HCT116 (cell line): ENCODE measurements around the gene LSAMP. TPM values are rescaled to one million over a fixed set of nuclear protein-coding genes. Genes with fewer than 3 reads are reported as not detected.

Source experiments
- ATAC-seq: fragments of 200-7000 bp; cut with Tn5 transposase; 2 replicates; pipeline ENCODE4 v1.9.1; 2020; ENCODE audit warnings: mild to moderate bottlenecking, moderate library complexity
- BruUV-seq: library from RNA; stranded (reverse); fragments of 400-500 nt; replicated peaks from 2 replicates; lab custom pipeline; 2021; lab: Mats Ljungman, UMichigan
- CTCF ChIA-PET: fragments of 300-600 bp; sonication (Branson Sonifier 250); formaldehyde crosslinking; loops from one replicate; lab custom pipeline; 2021; ENCODE audit warnings: antibody characterized with exemption; lab: Charles Lee
- POLR2A ChIA-PET: fragments of 300-600, 350-600 bp; sonication (Branson Sonifier 250); formaldehyde crosslinking; loops from one replicate; lab custom pipeline; 2021; ENCODE audit warnings: antibody characterized with exemption; lab: Charles Lee
- RAD21 ChIA-PET, 2 experiments: fragments of 300-600 bp; sonication (Branson Sonifier 250); formaldehyde crosslinking; loops; one replicate each; lab custom pipeline; 2023; ENCODE audit warnings: low total read pairs in 2 of 2; ENCODE audit not compliant: uncharacterized antibody in 2 of 2, unreplicated experiment in 2 of 2, low non-redundant PET in 1 of 2; lab: Charles Lee
- DNase-seq: peaks from one replicate; pipeline ENCODE4 v3.0.0-alpha.2; 2010; ENCODE audit warnings: low read depth, low spot score
- H2AFZ ChIP-seq: fragments of 200-600 bp; shearing (Covaris generic), sonication (generic); 2 replicates; pipeline ENCODE4 v1.6.1; 2017; ENCODE audit warnings: low read depth, mixed run types, mixed read lengths, antibody characterized with exemption, low read length; ENCODE audit not compliant: poor library complexity, severe bottlenecking
- H3K27ac ChIP-seq: 2 replicates; pipeline ENCODE4 v1.5.1; 2012; ENCODE audit warnings: low read depth, low read length
- H3K27me3 ChIP-seq: fragments of 200-600 bp; sonication (generic); 2 replicates; pipeline ENCODE4 v1.6.1; 2016; ENCODE audit warnings: mixed run types, low read length, mixed read lengths; ENCODE audit not compliant: insufficient read depth
- H3K36me3 ChIP-seq, 2 experiments: fragments of 200-500 bp in 1 of 2; fragments of 200-600 bp in 1 of 2; sonication (Bioruptor generic) in 1 of 2; sonication (generic) in 1 of 2; 2 replicates each; pipeline versions ENCODE4 v1.5.1 to v1.6.1; 2014 to 2016; ENCODE audit warnings: low read length in 2 of 2, inconsistent platforms in 1 of 2, mixed read lengths in 1 of 2, mixed run types in 1 of 2; ENCODE audit not compliant: insufficient read depth in 2 of 2, control insufficient read depth in 1 of 2
- H3K4me1 ChIP-seq, 2 experiments: fragments of 200-600 bp in 1 of 2; sonication (generic) in 1 of 2; 2 replicates each; pipeline versions ENCODE4 v1.5.1 to v1.6.1; 2012 to 2017; ENCODE audit warnings: low read length in 2 of 2, inconsistent platforms in 1 of 2, mild to moderate bottlenecking in 1 of 2, mixed read lengths in 1 of 2, mixed run types in 1 of 2, moderate library complexity in 1 of 2; ENCODE audit not compliant: insufficient read depth in 2 of 2, control insufficient read depth in 1 of 2
- H3K4me2 ChIP-seq: fragments of 200-600 bp; sonication (generic); 2 replicates; pipeline ENCODE4 v1.6.1; 2017; ENCODE audit warnings: mixed run types, low read length, mixed read lengths
- H3K4me3 ChIP-seq, 2 experiments: fragments of 200-600 bp in 1 of 2; sonication (generic) in 1 of 2; replicated peaks in 1 of 2; 2 replicates each; pipeline ENCODE4 v1.5.1; 2011 to 2016; ENCODE audit warnings: low read length in 2 of 2, control low read depth in 1 of 2, low read depth in 1 of 2, mild to moderate bottlenecking in 1 of 2, mixed read lengths in 1 of 2, mixed run types in 1 of 2
- H3K79me2 ChIP-seq: fragments of 200-600 bp; sonication (generic); 2 replicates; pipeline ENCODE4 v1.6.1; 2017; ENCODE audit warnings: mild to moderate bottlenecking, mixed run types, low read length, moderate library complexity, mixed read lengths; ENCODE audit not compliant: insufficient read depth
- H3K9ac ChIP-seq: fragments of 200-600 bp; sonication (generic); 2 replicates; pipeline ENCODE4 v1.6.1; 2016; ENCODE audit warnings: low read length, mixed read lengths
- H3K9me2 ChIP-seq: fragments of 200-600 bp; sonication (generic), shearing (Covaris generic); 2 replicates; pipeline ENCODE4 v1.6.1; 2017; ENCODE audit warnings: mixed run types, mild to moderate bottlenecking, moderate library complexity; ENCODE audit not compliant: insufficient read depth
- H3K9me3 ChIP-seq, 2 experiments: fragments of 200-500 bp in 1 of 2; fragments of 200-600 bp in 1 of 2; sonication (Bioruptor generic) in 1 of 2; sonication (generic) in 1 of 2; 2 replicates each; pipeline ENCODE4 v1.6.1; 2014 to 2017; ENCODE audit warnings: low read length in 2 of 2, mixed read lengths in 2 of 2, inconsistent platforms in 1 of 2, low read depth in 1 of 2, mild to moderate bottlenecking in 1 of 2, mixed run types in 1 of 2, moderate library complexity in 1 of 2; ENCODE audit not compliant: control insufficient read depth in 1 of 2, insufficient read depth in 1 of 2
- H4K20me1 ChIP-seq: fragments of 200-600 bp; sonication (generic), shearing (Covaris generic); 2 replicates; pipeline ENCODE4 v1.6.1; 2017; ENCODE audit warnings: mixed run types, mild to moderate bottlenecking, moderate library complexity; ENCODE audit not compliant: insufficient read depth
- CBX3 ChIP-seq: IDR thresholded peaks from 2 replicates; pipeline ENCODE4 v1.6.1; 2012; ENCODE audit warnings: low read depth
- CTCF ChIP-seq, 3 experiments: fragments of 200-600 bp in 1 of 3; sonication (generic) in 1 of 3; IDR thresholded peaks in 2 of 3; conservative IDR thresholded peaks in 1 of 3; 2 replicates each; pipeline ENCODE4 v1.5.1; 2012 to 2017; ENCODE audit warnings: low read depth in 2 of 3, low read length in 2 of 3, antibody characterized with exemption in 1 of 3, borderline replicate concordance in 1 of 3, control low read depth in 1 of 3, mild to moderate bottlenecking in 1 of 3, mixed read lengths in 1 of 3, mixed run types in 1 of 3, moderate library complexity in 1 of 3; ENCODE audit not compliant: insufficient read depth in 1 of 3
- EGR1 ChIP-seq: IDR thresholded peaks from 2 replicates; pipeline ENCODE4 v1.6.1; 2012; ENCODE audit warnings: low read depth
- ELF1 ChIP-seq: IDR thresholded peaks from 2 replicates; pipeline ENCODE4 v1.6.1; 2012; ENCODE audit warnings: low read depth, borderline replicate concordance
- EZH2 ChIP-seq: fragments of 200-600 bp; sonication (generic); IDR thresholded peaks from 2 replicates; pipeline ENCODE4 v1.6.1; 2017; ENCODE audit warnings: antibody characterized with exemption, mixed run types
- EZH2phosphoT487 ChIP-seq: fragments of 200-600 bp; IDR thresholded peaks from 2 replicates; pipeline ENCODE4 v1.6.1; 2018; ENCODE audit warnings: antibody characterized with exemption, borderline replicate concordance
- FOSL1 ChIP-seq: IDR thresholded peaks from 2 replicates; pipeline ENCODE4 v1.6.1; 2012; ENCODE audit warnings: low read depth
- JUND ChIP-seq: IDR thresholded peaks from 2 replicates; pipeline ENCODE4 v1.6.1; 2012
- POLR2A ChIP-seq: IDR thresholded peaks from 2 replicates; pipeline ENCODE4 v1.7.0; 2011; ENCODE audit warnings: borderline replicate concordance; ENCODE audit not compliant: insufficient read depth, insufficient read length; ENCODE audit errors: extremely low read depth
- SIN3A ChIP-seq: IDR thresholded peaks from 2 replicates; pipeline ENCODE4 v1.6.1; 2012; ENCODE audit warnings: low read depth
- SP1 ChIP-seq: IDR thresholded peaks from 2 replicates; pipeline ENCODE4 v1.6.1; 2012; ENCODE audit warnings: low read depth
- SRF ChIP-seq: IDR thresholded peaks from 2 replicates; pipeline ENCODE4 v1.6.1; 2012; ENCODE audit warnings: low read depth
- TCF7L2 ChIP-seq: IDR thresholded peaks from 2 replicates; pipeline ENCODE4 v1.7.0; 2011; ENCODE audit warnings: borderline replicate concordance, inconsistent platforms; ENCODE audit not compliant: insufficient read depth, insufficient read length; ENCODE audit errors: extremely low read depth
- YY1 ChIP-seq: IDR thresholded peaks from 2 replicates; pipeline ENCODE4 v1.6.1; 2011; ENCODE audit warnings: low read length, low read depth, moderate library complexity, mild to moderate bottlenecking; ENCODE audit not compliant: insufficient replicate concordance; ENCODE audit errors: extremely low read depth
- ZBTB33 ChIP-seq: IDR thresholded peaks from 2 replicates; pipeline ENCODE4 v1.6.1; 2011; ENCODE audit warnings: mild to moderate bottlenecking, low read length, moderate library complexity; ENCODE audit not compliant: insufficient replicate concordance; ENCODE audit errors: extremely low read depth
- ZFX ChIP-seq: fragments of 450-650 bp; IDR thresholded peaks from 2 replicates; pipeline ENCODE4 v1.6.1; 2017
- ZNF274 ChIP-seq: fragments of 200-500 bp; sonication (Bioruptor generic); IDR thresholded peaks from 2 replicates; pipeline ENCODE4 v1.6.1; 2014; ENCODE audit warnings: mild to moderate bottlenecking, low read depth, low read length, inconsistent platforms
- intact Hi-C: fragments of 100-400 bp; cut with micrococcal nuclease; formaldehyde crosslinking; loops from 2 replicates; pipeline ENCODE4 v1.10.0; 2022
- total RNA-seq: library from RNA; stranded (reverse); gene quantifications from one replicate; pipeline ENCODE4 v1.2.1, GENCODE V29; 2021; ENCODE audit not compliant: unreplicated experiment
- TF ChIP-seq, protein P1 (sequence below): IDR thresholded peaks from 2 replicates; pipeline ENCODE4 v1.6.1; 2012
- TF ChIP-seq, protein P2 (sequence below): IDR thresholded peaks from 2 replicates; pipeline ENCODE4 v1.6.1; 2012

The LSAMP gene
- total RNA-seq, 1 experiment from 2014 or later: 0.25 TPM

DNA sequence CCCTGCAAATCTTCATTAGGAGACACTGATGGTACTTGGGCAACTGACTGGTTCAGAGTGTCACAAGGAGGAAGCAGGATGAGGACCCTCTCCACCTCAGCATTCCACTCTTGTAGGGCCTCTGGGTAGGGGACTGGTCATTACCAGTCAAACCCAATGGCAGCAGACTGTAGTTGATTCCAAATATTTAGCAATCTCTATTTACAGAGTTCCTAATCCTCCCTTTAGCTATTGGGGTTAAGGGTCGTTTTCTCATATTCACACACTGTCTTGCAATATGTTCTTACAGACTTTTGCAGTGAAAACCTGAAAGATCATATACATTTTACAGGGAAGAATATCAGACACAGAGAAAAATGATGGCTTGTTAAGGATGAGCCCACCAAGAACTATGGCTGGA, 424.3 kb downstream of the LSAMP start:
- Histone ChIP-seq H3K36me3 (no peaks in the 10 kb centered on the region), H3K27me3 (peaks cover 6% of the 10 kb centered on the region; the same call in 1 of the 2 replicates), H3K4me3 (no peak overlapping the region), H3K9ac (no peak overlapping the region), H3K4me2 (no peak overlapping the region), H2AFZ (no peak overlapping the region), H3K4me1 (no peaks in the 10 kb centered on the region), H4K20me1 (no peaks in the 10 kb centered on the region; the same call in 1 of the 2 replicates), H3K9me3 (no peaks in the 10 kb centered on the region), H3K79me2 (no peaks in the 10 kb centered on the region), H3K9me2 (no peaks in the 10 kb centered on the region)
- BruUV-seq: no TSS peak
- intact Hi-C loops: no loop called here
- POLR2A ChIA-PET: no interaction called here
- RAD21 ChIA-PET: interaction anchor here in 1 of 2 experiments (0.6 kb wide), 1 partner anchor 24 kb away, joined by 5 read pairs; no protein-coding TSS in a partner anchor
- CTCF ChIA-PET: no interaction called here
- DNase-seq: no peak
- ATAC-seq: no peak
- TF ChIP-seq FOSL1 (no peak), EZH2phosphoT487 (no peak), SRF (no peak), ZFX (no peak), EZH2 (no peak), ZNF274 (no peak), ZBTB33 (no peak), CTCF (IDR thresholded peaks at IDR 0.05 in 2 of 3, conservative IDR thresholded peaks at IDR 0.05 in 1 of 3; ENCODE audit: borderline replicate concordance in 1 of 3, insufficient read depth in 1 of 3, low read depth in 2 of 3, low read length in 2 of 3) (no peak), CBX3 (no peak), TCF7L2 (no peak), POLR2A (no peak), ELF1 (no peak), EGR1 (no peak), SP1 (no peak), YY1 (no peak), JUND (no peak), SIN3A (no peak)
- TF ChIP-seq, protein P1, sequence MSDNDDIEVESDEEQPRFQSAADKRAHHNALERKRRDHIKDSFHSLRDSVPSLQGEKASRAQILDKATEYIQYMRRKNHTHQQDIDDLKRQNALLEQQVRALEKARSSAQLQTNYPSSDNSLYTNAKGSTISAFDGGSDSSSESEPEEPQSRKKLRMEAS: no peak
- TF ChIP-seq, protein P2, sequence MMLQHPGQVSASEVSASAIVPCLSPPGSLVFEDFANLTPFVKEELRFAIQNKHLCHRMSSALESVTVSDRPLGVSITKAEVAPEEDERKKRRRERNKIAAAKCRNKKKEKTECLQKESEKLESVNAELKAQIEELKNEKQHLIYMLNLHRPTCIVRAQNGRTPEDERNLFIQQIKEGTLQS: no peak
- TF ChIP-seq, all 23 proteins: peak for 0
- H3K27ac ChIP-seq: no peak overlapping the region
